Measurements from ENCODE around the gene CCDC33.

The CCDC33 gene

GRCh38 chr15:74217907-74218885 lies 17.9 kb upstream of the CCDC33 start:
- peaks cover 47% of the 10 kb centered on the region for H3K4me1 ChIP-seq (ENCODE audit: control insufficient read depth, insufficient read depth, low read length, poor library complexity, severe bottlenecking)
- no peaks in the 10 kb centered on the region for H3K36me3 ChIP-seq (ENCODE audit: control insufficient read depth, insufficient read depth, low read length)
- WGBS, 2 experiments (ENCODE audit: insufficient coverage in 2 of 2): 95% methylated on average over 14 to 15 of the region's 16 CpGs

DNA sequence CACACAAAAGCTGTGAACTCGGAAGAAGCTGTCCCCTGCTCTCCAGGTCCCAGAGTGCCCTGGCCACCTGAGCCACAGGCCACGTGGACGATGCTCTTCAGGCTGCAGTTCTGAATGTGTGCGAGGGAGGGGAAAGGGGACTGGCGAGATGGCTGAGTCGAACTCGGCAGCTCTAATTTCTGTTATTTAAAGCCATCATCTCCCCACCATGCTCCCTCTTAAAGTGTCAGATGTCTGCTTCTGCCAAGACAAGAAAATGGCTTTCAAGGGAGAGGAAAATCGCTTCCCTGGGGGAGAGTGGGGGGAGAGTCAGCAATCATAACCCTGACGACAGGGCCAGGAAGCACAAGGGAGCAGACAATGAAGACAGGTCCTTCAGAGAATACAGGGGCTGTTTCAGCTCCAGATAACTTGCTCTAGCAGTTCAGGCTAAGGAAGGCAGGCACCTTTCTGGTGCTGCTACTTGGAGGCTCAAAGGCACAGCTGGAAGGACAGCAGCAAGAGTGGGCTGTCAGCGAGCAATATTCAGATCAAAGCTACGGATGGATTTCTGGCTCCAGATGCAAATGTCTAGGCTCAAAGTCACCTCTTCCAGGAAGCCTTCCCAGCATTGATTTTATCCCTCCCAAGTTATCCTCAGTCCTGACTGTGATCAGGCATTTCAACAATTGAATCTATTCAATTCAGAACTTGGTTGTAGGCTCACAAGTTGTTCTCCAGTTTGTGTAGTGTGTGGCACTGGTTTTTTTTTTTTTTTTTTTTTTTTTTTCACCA lies 15.5 kb upstream of the CCDC33 start:
- Histone ChIP-seq H3K27ac (ENCODE audit: low read depth, low read length, severe bottlenecking) (no peak overlapping the region), H3K4me1 (ENCODE audit: control insufficient read depth, insufficient read depth, low read length, poor library complexity, severe bottlenecking) (peaks cover 40% of the 10 kb centered on the region), H3K4me3 (ENCODE audit: extremely low read depth, insufficient read depth, low read length, poor library complexity, severe bottlenecking) (no peak overlapping the region), H3K36me3 (ENCODE audit: control insufficient read depth, insufficient read depth, low read length) (no peaks in the 10 kb centered on the region), H3K9me3 (ENCODE audit: control insufficient read depth, low read length) (no peaks in the 10 kb centered on the region)
- 36 to 55% methylated on average over 5 to 8 of the region's 11 CpGs for WGBS, 2 experiments (ENCODE audit: insufficient coverage in 2 of 2)

More at GRCh38 chr15:74217907-74218885, 17.9 kb upstream of the CCDC33 start:
- Histone ChIP-seq H3K27ac (ENCODE audit: low read depth, low read length, severe bottlenecking) (no peak overlapping the region), H3K9me3 (ENCODE audit: control insufficient read depth, low read length) (no peaks in the 10 kb centered on the region), H3K4me3 (ENCODE audit: extremely low read depth, insufficient read depth, low read length, poor library complexity, severe bottlenecking) (no peak overlapping the region)

GRCh38 chr15:74221399-74222239 lies 14.5 kb upstream of the CCDC33 start:
- no peaks in the 10 kb centered on the region for H3K36me3 ChIP-seq (ENCODE audit: control insufficient read depth, insufficient read depth, low read length)
- H3K27ac ChIP-seq (ENCODE audit: low read depth, low read length, severe bottlenecking): peak overlapping the region; percentile 11
- H3K4me3 ChIP-seq (ENCODE audit: extremely low read depth, insufficient read depth, low read length, poor library complexity, severe bottlenecking): no peak overlapping the region
- H3K9me3 ChIP-seq (ENCODE audit: control insufficient read depth, low read length): no peaks in the 10 kb centered on the region
- WGBS, 2 experiments (ENCODE audit: insufficient coverage in 2 of 2): 52 to 54% methylated on average over 8 to 9 of the region's 12 CpGs
- peaks cover 36% of the 10 kb centered on the region for H3K4me1 ChIP-seq (ENCODE audit: control insufficient read depth, insufficient read depth, low read length, poor library complexity, severe bottlenecking)

DNA sequence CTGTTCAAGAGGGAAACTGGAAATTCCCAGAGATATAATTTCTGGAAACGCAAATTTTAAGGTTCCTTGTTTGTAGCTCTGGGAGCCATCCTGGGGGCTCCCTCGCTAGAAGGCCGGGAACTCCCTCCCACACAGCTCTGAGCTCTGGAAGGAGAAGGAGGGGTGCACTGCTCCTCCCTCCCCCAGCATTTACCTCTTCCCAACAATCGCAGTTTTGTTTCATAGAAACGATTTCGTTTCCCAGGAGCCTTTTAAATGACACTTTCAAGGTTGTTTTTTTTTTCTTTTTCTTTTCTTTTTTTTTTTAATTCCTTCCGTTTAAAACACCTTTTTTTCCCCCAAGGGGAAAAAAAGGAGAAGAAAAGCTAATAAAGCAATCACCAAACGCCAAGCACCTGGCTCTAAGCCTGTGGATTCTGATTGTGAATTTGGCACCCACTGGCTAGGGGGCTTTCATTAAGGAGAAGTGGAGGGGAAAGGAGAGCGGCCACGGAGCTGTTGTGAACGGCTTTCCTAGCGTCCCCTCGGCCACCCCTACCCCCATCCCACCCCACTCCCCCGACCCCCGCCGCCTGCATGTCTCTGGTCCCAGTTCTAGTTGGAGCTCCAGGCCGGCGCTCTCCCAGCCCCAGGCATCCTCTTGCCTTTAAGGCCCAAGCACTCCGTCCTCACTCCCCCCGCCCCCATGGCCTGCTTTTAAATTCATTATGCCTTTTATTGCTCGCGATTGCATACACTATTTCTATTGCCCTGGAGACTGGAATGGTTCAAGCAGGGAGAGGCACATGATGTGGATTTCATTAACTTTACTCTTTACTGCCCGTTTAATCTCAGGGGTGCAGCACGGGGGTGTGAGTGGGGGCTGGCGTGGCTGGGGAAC lies 13.6 kb upstream of the CCDC33 start:
- Histone ChIP-seq H3K36me3 (ENCODE audit: control insufficient read depth, insufficient read depth, low read length) (no peaks in the 10 kb centered on the region), H3K4me3 (ENCODE audit: extremely low read depth, insufficient read depth, low read length, poor library complexity, severe bottlenecking) (no peak overlapping the region), H3K4me1 (ENCODE audit: control insufficient read depth, insufficient read depth, low read length, poor library complexity, severe bottlenecking) (peaks cover 36% of the 10 kb centered on the region), H3K9me3 (ENCODE audit: control insufficient read depth, low read length) (no peaks in the 10 kb centered on the region), H3K27ac (ENCODE audit: low read depth, low read length, severe bottlenecking) (no peak overlapping the region)
- WGBS, 2 experiments (ENCODE audit: insufficient coverage in 2 of 2): 38 to 70% methylated on average over 4 to 8 of the region's 25 CpGs

DNA sequence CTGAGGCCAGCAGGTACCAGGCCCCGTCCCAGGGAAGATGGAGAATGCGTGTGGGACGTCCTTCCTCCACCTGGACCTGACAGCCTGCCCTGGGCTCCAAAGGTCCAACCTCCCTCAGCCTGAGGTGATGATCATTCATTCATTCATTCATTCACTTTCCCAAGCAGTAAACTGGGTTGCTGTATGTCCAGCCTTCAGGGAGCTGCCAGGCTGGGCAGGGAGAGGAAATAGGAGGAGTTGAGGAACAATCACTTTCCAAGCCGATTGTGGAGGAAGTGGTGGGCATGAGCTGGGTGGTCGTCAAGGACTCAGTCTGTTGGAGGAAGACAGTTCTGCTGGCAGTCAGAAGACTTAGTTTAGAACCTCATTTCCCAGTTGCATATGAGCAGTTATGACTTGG lies 10.2 kb upstream of the CCDC33 start:
- H3K4me1 ChIP-seq (ENCODE audit: control insufficient read depth, insufficient read depth, low read length, poor library complexity, severe bottlenecking): peaks cover 36% of the 10 kb centered on the region
- no peak overlapping the region for H3K27ac ChIP-seq (ENCODE audit: low read depth, low read length, severe bottlenecking)
- H3K36me3 ChIP-seq (ENCODE audit: control insufficient read depth, insufficient read depth, low read length): no peaks in the 10 kb centered on the region
- H3K4me3 ChIP-seq (ENCODE audit: extremely low read depth, insufficient read depth, low read length, poor library complexity, severe bottlenecking): no peak overlapping the region
- H3K9me3 ChIP-seq (ENCODE audit: control insufficient read depth, low read length): no peaks in the 10 kb centered on the region
- 78 to 81% methylated on average over 5 of the region's 5 CpGs for WGBS, 2 experiments (ENCODE audit: insufficient coverage in 2 of 2)

DNA sequence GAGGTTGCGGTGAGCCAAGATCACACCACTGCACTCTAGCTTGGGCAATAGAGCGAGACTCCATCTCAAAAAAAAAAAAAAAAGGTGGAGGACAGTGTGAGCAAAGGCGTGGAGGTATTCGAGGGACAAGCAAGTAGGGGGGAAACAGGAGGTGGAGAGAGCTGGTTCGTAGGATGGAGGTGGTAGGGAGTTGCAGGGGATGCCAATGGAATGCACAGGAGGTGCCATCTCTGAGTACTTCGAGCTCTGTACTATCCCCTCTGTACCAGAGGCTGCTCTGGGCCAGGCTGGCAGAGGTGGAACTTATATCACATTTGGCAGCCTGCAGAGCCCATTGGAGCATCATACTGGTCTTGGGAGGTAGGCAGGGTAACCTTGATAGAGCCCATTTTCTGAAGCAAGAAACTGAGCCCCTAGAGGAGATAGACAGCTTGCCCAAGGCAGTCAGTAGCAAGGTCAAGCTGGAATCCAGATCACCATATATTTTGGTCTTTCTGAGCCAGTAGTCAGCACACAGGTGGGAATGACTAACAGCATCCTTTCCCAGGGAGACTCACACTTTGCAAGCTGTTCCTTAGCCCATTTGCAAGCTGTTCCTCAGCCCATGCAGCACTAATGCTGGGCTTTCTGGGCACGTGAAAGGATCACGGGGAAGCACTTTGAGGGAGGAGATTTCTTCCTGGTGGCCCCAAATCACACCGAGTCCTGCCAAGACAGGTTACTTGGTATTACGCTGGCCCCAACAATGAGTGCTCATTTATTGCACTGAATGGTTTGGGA lies 9.2 kb upstream of the CCDC33 start:
- Histone ChIP-seq H3K36me3 (ENCODE audit: control insufficient read depth, insufficient read depth, low read length) (no peaks in the 10 kb centered on the region), H3K27ac (ENCODE audit: low read depth, low read length, severe bottlenecking) (no peak overlapping the region), H3K4me1 (ENCODE audit: control insufficient read depth, insufficient read depth, low read length, poor library complexity, severe bottlenecking) (peaks cover 30% of the 10 kb centered on the region), H3K9me3 (ENCODE audit: control insufficient read depth, low read length) (no peaks in the 10 kb centered on the region), H3K4me3 (ENCODE audit: extremely low read depth, insufficient read depth, low read length, poor library complexity, severe bottlenecking) (no peak overlapping the region)
- 87 to 91% methylated on average over 7 to 9 of the region's 10 CpGs for WGBS, 2 experiments (ENCODE audit: insufficient coverage in 2 of 2)

GRCh38 chr15:74227968-74228722 lies 8.0 kb upstream of the CCDC33 start:
- 71 to 94% methylated on average over 5 to 6 of the region's 11 CpGs for WGBS, 2 experiments (ENCODE audit: insufficient coverage in 2 of 2)
- H3K27ac ChIP-seq (ENCODE audit: low read depth, low read length, severe bottlenecking): peak overlapping the region; percentile 59
- H3K4me3 ChIP-seq (ENCODE audit: extremely low read depth, insufficient read depth, low read length, poor library complexity, severe bottlenecking): no peak overlapping the region
- H3K36me3 ChIP-seq (ENCODE audit: control insufficient read depth, insufficient read depth, low read length): no peaks in the 10 kb centered on the region
- H3K4me1 ChIP-seq (ENCODE audit: control insufficient read depth, insufficient read depth, low read length, poor library complexity, severe bottlenecking): peaks cover 23% of the 10 kb centered on the region
- H3K9me3 ChIP-seq (ENCODE audit: control insufficient read depth, low read length): no peaks in the 10 kb centered on the region

DNA sequence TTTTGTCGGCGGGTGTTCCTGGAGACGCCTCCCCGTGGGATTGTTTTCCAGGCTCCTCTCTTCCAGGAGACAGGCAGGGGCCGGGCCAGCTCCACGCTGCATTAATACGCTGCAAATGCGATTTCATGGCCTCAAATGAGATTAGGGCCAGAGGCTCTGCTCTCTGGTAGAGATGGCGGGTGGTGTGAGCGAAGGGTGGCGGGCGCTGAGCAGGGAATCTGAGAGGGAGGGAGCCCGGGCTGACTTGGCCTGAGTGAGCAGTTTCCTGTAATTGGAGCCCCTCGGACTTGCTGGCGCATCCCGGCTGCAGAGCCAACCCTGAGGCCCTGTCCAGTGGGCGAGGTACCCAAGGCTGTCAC lies 7.4 kb upstream of the CCDC33 start:
- no peaks in the 10 kb centered on the region for H3K9me3 ChIP-seq (ENCODE audit: control insufficient read depth, low read length)
- H3K4me3 ChIP-seq (ENCODE audit: extremely low read depth, insufficient read depth, low read length, poor library complexity, severe bottlenecking): no peak overlapping the region
- H3K27ac ChIP-seq (ENCODE audit: low read depth, low read length, severe bottlenecking): peak overlapping the region; percentile 59
- WGBS, 2 experiments (ENCODE audit: insufficient coverage in 2 of 2): 57 to 60% methylated on average over 10 to 13 of the region's 17 CpGs
- no peaks in the 10 kb centered on the region for H3K36me3 ChIP-seq (ENCODE audit: control insufficient read depth, insufficient read depth, low read length)
- peaks cover 23% of the 10 kb centered on the region for H3K4me1 ChIP-seq (ENCODE audit: control insufficient read depth, insufficient read depth, low read length, poor library complexity, severe bottlenecking)

- Histone ChIP-seq H3K4me3 (ENCODE audit: extremely low read depth, insufficient read depth, low read length, poor library complexity, severe bottlenecking) (no peak overlapping the region), H3K9me3 (ENCODE audit: control insufficient read depth, low read length) (no peaks in the 10 kb centered on the region), H3K36me3 (ENCODE audit: control insufficient read depth, insufficient read depth, low read length) (no peaks in the 10 kb centered on the region), H3K27ac (ENCODE audit: low read depth, low read length, severe bottlenecking) (no peak overlapping the region), H3K4me1 (ENCODE audit: control insufficient read depth, insufficient read depth, low read length, poor library complexity, severe bottlenecking) (peaks cover 21% of the 10 kb centered on the region)
- whole genome bisulfite sequencing, 2 experiments (ENCODE audit: insufficient coverage in 2 of 2): 90 to 95% methylated on average over 2 to 3 of the region's 3 CpGs
Measured at GRCh38 chr15:74229686-74230085, 6.4 kb upstream of the CCDC33 start.

Measured in mesodermal cell (in vitro differentiated cells).